Measurements from ENCODE around the gene ATP6AP1. TPM values are rescaled to one million over a fixed set of nuclear protein-coding genes. Genes with fewer than 3 reads are reported as not detected.

The ATP6AP1 gene
- total RNA-seq, 1 donor from 2014 or later, result 133 TPM

GRCh38 chrX:154443992-154444754 lies 15.7 kb downstream of the ATP6AP1 start, which contains the start of gene FAM50A:
Gene FAM50A (plus strand): TSS chrX:154444141. CDS start chrX:154444236, 95 bp downstream.
- TF ChIP-seq, protein P1, sequence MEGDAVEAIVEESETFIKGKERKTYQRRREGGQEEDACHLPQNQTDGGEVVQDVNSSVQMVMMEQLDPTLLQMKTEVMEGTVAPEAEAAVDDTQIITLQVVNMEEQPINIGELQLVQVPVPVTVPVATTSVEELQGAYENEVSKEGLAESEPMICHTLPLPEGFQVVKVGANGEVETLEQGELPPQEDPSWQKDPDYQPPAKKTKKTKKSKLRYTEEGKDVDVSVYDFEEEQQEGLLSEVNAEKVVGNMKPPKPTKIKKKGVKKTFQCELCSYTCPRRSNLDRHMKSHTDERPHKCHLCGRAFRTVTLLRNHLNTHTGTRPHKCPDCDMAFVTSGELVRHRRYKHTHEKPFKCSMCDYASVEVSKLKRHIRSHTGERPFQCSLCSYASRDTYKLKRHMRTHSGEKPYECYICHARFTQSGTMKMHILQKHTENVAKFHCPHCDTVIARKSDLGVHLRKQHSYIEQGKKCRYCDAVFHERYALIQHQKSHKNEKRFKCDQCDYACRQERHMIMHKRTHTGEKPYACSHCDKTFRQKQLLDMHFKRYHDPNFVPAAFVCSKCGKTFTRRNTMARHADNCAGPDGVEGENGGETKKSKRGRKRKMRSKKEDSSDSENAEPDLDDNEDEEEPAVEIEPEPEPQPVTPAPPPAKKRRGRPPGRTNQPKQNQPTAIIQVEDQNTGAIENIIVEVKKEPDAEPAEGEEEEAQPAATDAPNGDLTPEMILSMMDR (IDR thresholded peaks at IDR 0.05; ENCODE audit: partially characterized antibody, unreplicated experiment), result no peak
- Mint-ChIP-seq H3K9me3 (ENCODE audit: unreplicated experiment) (no peaks in the 10 kb centered on the region), H3K36me3 (ENCODE audit: unreplicated experiment) (no peaks in the 10 kb centered on the region), H3K27me3 (ENCODE audit: unreplicated experiment) (no peaks in the 10 kb centered on the region), H3K27ac (ENCODE audit: unreplicated experiment) (peak within 1 kb of the TSS; percentile 84), H3K4me3 (ENCODE audit: unreplicated experiment) (peak within 1 kb of the TSS; percentile 80), H3K4me1 (ENCODE audit: low read depth, unreplicated experiment) (no peaks in the 10 kb centered on the region)
- peak; percentile 81 for DNase-seq

DNA sequence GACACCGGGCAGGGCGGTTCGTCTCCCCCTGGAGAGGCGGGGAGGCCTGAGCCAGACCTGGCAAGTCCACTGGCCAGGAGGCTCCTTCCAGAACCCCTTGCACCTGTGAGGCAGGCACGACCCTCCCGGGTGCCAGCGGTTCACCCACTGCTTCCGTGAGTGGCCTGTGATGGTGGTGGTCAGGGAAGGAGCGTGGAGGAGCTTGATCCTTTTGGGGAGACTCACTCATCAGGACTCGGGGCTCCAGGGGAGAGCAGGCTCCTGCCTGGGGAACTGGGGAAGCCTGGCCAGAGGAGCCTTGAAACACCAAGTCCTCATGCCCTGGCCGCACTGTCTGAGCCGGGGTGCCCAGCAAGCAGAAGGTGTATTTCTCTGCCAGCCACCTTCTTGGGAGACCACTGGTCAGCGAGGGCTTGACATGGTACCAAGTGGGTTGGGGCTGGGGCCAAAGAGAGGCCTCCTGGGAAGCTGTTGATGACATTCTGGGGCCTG lies 16.3 kb downstream of the ATP6AP1 start:
- no peaks in the 10 kb centered on the region for H3K4me1 Mint-ChIP-seq (ENCODE audit: low read depth, unreplicated experiment)
- TF ChIP-seq, protein P1 (IDR thresholded peaks at IDR 0.05; ENCODE audit: partially characterized antibody, unreplicated experiment), result no peak
- H3K9me3 Mint-ChIP-seq (ENCODE audit: unreplicated experiment), result no peaks in the 10 kb centered on the region
- peak overlapping the region; percentile 65 for H3K4me3 Mint-ChIP-seq (ENCODE audit: unreplicated experiment)
- no peak for DNase-seq
- no peaks in the 10 kb centered on the region for H3K36me3 Mint-ChIP-seq (ENCODE audit: unreplicated experiment)
- no peaks in the 10 kb centered on the region for H3K27me3 Mint-ChIP-seq (ENCODE audit: unreplicated experiment)
- no peak overlapping the region for H3K27ac Mint-ChIP-seq (ENCODE audit: unreplicated experiment)

GRCh38 chrX:154445776-154446175 lies 17.3 kb downstream of the ATP6AP1 start:
- Mint-ChIP-seq H3K9me3 (ENCODE audit: unreplicated experiment) (no peaks in the 10 kb centered on the region), H3K27me3 (ENCODE audit: unreplicated experiment) (no peaks in the 10 kb centered on the region), H3K4me3 (ENCODE audit: unreplicated experiment) (peak overlapping the region; percentile 30), H3K36me3 (ENCODE audit: unreplicated experiment) (no peaks in the 10 kb centered on the region), H3K4me1 (ENCODE audit: low read depth, unreplicated experiment) (no peaks in the 10 kb centered on the region), H3K27ac (ENCODE audit: unreplicated experiment) (no peak overlapping the region)
- no peak for DNase-seq
- TF ChIP-seq, protein P1 (IDR thresholded peaks at IDR 0.05; ENCODE audit: partially characterized antibody, unreplicated experiment), result no peak

DNA sequence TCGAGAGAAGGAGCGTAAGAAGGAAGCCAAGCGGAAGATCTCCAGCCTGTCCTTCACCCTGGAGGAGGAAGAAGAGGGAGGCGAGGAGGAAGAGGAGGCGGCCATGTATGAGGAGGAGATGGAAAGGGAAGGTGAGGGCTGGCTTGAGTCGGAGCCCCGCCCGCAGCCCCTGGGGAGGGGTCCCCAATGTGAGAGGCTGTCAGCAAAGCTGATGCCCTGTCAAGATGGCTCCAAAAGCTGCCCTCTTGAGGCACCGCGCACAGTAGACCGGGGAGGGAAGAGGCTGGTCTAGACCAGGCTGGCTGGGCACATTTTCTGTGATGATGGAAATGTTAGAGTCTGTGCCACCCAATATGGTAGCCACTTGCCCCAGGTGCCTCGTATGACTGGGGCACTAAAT lies 18.0 kb downstream of the ATP6AP1 start:
- Mint-ChIP-seq H3K27ac (ENCODE audit: unreplicated experiment) (no peak overlapping the region), H3K36me3 (ENCODE audit: unreplicated experiment) (no peaks in the 10 kb centered on the region), H3K4me1 (ENCODE audit: low read depth, unreplicated experiment) (no peaks in the 10 kb centered on the region), H3K4me3 (ENCODE audit: unreplicated experiment) (peak overlapping the region; percentile 30), H3K27me3 (ENCODE audit: unreplicated experiment) (no peaks in the 10 kb centered on the region), H3K9me3 (ENCODE audit: unreplicated experiment) (no peaks in the 10 kb centered on the region)
- TF ChIP-seq, protein P1 (IDR thresholded peaks at IDR 0.05; ENCODE audit: partially characterized antibody, unreplicated experiment), result no peak
- no peak for DNase-seq

GRCh38 chrX:154448484-154448883 lies 20.0 kb downstream of the ATP6AP1 start:
- H3K27ac Mint-ChIP-seq (ENCODE audit: unreplicated experiment), result no peak overlapping the region

More at GRCh38 chrX:154448484-154448883, 20.0 kb downstream of the ATP6AP1 start:
- H3K9me3 Mint-ChIP-seq (ENCODE audit: unreplicated experiment), result no peaks in the 10 kb centered on the region
- H3K4me1 Mint-ChIP-seq (ENCODE audit: low read depth, unreplicated experiment), result no peaks in the 10 kb centered on the region
- no peaks in the 10 kb centered on the region for H3K36me3 Mint-ChIP-seq (ENCODE audit: unreplicated experiment)
- DNase-seq, result no peak
- no peak overlapping the region for H3K4me3 Mint-ChIP-seq (ENCODE audit: unreplicated experiment)
- no peaks in the 10 kb centered on the region for H3K27me3 Mint-ChIP-seq (ENCODE audit: unreplicated experiment)
- TF ChIP-seq, protein P1 (IDR thresholded peaks at IDR 0.05; ENCODE audit: partially characterized antibody, unreplicated experiment), result no peak
